Tongue (tissue), 2 donors: Measurements from ENCODE around the gene SERTAD4. TPM values are rescaled to one million over a fixed set of nuclear protein-coding genes. Genes with fewer than 3 reads are reported as not detected.

Experiments
- DNase-seq: peaks from one replicate; pipeline ENCODE4 v3.0.0-alpha.2; 2015
- total RNA-seq: library from RNA; depleted of rRNA; stranded (reverse); fragments of >200 nt; gene quantifications from one replicate; pipeline ENCODE4 v1.2.3, GENCODE V29; 2014

Gene SERTAD4
- total RNA-seq, 1 donor from 2014 or later: 7.0 TPM

DNA sequence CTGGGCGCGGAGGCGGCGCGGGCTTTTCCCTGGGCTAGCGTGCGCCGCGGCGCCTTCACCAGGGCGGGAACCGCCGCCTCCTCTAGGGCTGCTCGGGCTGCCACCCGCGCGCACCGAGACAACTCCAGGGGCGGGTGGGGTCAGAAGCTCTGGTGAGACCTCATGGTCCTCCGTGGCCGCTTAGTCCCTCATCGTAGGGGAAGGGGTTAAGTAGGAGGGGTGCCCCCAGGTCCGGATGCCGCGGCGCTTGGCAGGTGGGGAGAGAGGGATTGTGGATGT, 559 bp downstream of the SERTAD4 start:
- DNase-seq: no peak

DNA sequence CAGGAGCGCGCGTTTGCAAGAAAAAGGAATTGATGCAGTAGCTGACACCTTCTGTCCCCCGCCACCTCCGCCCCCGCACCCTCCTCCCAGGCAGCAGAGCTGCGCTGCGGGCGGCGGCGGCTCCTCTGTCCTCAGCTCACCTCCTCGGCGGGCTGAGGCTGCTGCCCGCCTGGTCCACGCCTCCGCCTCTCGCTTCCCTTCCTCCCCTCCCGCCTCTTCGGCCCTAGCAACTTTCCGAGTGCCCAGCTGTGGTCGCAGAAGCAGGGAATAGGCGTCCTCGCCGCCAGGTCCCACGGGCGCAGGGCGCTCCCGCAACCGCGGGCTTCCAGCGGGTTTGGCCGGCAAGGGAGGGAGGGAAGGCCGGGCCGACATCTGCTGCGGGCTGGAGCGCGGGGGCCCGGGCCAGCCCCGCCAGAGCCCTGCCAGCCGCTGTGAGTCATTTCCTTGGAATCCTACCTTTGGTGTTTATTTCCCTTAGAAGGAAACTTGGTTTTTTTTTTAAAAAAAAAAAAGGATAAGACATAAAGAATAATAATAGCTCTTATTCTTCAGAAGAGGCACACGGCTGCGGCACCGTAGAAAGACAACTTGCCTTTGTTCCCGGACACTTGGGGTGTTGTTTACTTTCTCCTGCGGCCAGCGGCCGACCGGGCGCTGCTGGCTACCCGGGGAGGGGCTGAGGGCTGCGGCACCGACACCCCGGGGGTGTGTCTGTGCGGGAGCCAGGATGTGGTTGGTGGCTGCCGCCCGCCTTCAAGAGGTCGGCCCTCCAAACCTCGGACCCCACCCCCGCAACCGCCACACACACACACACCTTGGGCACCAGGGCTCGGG, 1.1 kb downstream of the SERTAD4 start:
- DNase-seq: peak; percentile 60

DNA sequence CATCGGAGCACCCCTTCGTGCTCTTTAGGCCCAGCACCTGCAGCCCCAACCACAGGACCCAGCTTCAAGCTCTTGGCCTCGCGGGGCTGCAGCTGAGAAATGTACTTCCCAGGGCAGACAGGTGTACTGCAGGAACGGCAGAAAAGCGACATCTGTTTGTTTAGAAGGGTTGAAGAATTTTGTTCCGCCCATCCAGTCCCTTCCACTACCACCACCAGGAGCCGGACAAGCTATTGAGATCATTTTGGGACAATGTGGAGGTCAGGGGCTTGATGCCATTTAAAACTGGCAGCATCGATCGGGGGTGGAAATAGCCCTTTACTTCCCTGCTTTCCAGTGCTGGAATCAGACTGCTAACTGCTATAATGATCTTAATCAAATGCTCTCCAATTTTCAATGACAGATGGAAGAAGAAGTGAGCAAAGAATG, 1.7 kb downstream of the SERTAD4 start:
- DNase-seq: no peak

DNA sequence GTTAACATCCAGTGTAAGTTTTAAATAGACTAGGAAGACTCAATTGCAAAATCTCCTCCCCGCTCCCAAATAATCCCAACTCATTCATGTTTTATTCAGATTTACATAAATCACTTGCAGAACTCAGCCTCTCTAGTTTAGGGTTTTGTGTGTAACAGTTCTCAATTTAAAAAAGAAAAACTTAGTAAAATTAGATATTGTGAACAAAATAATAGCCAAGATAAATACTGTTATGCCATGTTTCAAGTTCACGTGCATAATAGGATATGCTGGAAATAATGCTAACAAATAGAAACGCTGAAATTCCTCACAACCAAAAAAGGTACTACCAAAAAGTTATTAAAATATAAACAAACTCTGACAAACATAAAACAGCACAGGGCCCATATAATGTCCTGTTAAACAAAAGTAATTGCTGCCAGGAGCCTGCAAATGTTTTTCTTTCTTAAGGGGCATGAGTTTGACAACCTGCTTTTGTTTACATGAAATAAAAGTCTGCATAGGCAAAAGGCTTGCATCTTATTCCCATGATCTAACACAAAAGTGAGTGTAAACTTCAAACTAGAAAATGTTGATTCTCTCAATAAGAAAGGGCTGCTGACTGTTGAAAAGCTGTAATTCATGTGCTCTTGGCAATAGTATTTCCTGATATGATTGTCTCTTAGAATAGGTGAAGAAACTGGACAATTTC, 2.9 kb downstream of the SERTAD4 start:
- DNase-seq: no peak

DNA sequence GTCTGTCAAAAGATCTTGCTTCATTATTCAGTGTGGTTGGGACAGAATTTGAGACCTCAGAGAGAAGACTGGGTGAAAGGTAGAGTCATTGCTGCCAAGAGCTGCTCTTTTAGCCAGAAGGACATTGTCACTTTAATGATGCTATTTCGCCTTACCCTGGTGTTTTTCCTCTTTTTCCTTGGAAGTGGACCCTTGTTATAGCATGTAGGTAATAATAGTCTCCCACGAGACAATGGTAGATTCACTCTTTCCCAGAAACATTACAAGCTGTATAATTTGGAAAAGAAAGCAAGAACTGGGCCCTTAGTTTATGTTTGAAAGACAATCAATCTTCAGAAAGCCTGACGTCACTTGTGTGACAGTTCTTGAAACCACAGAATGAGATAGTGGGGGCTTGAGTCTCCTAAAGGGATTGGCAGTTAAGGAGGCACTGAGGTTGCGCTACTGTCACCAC, 3.8 kb downstream of the SERTAD4 start:
- peak; percentile 76 for DNase-seq

DNA sequence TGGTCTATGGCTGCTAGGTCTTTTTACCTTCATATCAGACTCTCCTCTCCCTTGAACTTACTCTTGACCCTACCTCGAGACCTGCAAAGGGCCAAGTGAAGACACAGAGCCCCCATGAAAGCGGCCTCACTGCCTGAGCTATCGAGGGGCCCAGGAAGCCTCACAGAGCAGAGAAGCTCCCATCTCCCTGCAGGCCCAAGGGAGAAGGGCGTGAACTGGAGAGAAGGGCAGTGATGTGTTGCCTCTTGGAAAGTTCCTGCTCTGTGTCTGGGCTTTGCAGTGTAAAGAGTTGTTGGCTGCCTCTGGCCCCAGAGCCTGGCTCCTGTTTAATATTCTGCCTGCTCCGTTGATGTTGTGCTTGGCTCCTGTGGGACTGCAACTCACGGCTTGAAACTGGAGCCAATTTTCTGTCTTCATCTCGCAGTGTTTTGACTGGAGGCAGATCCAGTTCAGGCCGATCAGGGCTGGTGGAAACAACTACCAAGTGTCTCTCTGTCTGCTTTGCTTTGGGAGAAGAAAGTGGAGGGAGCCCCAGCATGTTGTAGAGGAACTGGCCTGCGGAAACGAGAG, 4.3 kb downstream of the SERTAD4 start:
- DNase-seq: peak; percentile 94

DNA sequence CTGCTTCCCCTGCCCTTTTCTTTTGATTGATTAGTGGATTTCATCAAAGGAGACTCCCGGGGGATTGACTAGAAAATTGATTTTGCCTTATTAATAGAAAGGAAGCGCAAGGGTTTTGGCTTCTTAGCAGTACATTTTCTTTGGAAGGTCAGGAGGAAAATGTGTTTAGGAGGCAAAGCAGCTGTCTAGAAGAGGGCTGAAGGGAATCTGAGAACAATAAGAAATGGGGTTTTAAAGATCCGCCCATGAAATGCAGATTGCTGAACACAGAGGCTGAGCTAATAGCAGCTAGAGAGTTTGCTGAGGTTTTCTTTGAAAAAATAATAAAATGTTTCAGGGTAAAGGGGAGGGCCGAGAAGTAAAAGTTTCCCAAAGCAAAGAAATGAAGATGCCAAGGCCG, 4.9 kb downstream of the SERTAD4 start:
- peak; percentile 72 for DNase-seq

DNA sequence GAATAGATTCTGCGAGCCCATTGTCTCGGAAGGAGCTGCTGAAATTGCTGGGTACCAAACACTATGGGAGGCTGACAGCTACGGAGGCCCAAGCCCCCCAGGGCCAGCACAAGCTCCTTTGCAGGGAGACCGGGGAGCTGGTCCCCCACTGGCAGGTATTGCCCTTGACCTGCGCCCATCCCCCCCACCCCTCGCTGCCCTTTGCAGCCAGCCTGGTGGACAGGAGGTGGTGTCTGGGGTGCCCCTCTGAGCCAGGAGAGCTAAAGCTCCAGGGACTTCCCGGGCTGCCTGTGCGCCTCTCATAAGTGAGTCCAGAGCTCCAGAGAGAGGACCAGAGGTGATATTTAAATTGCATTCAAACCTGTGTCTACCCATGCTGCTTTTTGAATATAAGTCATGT, 5.4 kb downstream of the SERTAD4 start:
- no peak for DNase-seq

DNA sequence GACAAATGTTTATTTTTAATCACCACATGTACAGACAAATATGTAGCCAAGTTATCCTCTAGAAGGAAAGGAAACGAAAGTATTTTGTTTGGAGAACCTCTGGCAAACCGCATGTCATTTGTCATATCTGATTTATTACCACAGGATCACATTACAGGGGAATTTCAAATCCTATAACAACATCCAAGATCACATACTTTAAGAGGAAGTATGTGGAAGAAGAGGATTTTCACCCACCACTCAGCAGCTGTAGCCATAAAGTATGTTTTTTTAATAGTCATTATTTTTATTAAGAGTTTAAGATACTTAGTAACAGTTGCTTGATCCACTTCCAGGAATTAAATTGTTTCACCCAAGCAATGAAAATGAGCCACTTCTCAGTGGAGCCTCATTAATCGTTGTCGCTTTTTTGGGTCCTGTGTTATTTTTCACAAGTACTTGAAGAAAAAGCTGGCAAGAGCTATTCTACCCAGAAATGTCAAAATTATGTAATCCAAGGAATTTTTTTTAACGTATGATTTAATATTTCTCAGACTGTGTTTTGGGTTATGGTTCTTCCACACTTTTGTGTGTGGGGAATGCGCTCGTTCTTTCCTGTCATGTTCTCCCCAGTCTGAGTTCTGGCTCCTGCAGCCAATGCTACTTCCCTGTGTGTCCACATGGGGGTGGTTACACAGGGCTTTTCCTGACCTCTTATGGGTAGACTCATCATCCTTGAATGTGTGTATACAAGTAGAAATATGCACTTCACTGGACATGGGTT, 6.9 kb downstream of the SERTAD4 start:
- peak; percentile 63 for DNase-seq

DNA sequence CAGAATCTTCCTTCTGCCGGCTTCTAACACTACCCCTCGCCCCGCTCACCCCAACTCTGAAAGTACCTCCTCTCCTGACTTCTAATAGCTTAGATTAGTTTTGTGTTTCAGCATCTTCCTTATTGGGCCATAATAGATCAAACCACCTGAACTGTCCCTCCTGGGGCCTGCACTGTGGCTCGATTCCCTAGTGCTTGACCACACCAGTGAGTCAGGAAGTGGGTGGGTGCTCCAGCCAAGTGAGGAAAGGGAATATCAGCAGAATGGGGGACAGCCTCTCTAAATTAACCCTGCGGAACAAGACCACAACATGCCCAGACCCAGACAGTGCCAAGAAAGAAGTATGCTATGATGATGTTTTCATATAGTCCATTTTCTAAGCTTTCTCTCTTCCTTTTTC, 8.5 kb downstream of the SERTAD4 start:
- DNase-seq: no peak

DNA sequence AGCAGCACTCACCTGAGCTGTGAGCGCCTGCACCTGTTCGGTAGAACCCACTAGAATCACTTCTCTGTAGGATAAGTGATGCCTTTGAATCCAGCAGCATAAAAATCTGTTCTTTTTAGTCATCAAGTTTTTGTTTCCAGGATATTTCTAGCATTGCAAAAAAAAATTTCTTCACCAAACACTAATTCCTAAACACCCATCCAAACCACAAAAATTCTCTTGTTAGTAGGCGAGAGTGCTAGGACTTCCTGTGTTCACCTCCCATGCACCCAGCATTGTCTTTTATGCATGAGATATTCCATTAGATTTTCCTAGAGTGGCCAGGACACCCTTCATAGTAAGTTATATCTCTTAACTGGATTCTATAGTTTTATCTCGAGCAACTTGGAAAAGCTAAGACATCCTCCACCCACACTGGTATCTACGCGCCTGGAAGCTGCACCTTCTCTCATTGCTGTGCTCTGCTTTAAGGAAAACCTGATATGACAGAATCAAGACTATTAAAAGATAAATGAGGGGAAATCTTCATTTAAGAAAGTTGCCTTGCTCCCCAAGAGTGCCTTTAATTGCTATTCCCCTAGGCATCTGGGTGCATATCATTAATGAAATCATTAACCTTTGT, 12.3 kb downstream of the SERTAD4 start:
- no peak for DNase-seq

DNA sequence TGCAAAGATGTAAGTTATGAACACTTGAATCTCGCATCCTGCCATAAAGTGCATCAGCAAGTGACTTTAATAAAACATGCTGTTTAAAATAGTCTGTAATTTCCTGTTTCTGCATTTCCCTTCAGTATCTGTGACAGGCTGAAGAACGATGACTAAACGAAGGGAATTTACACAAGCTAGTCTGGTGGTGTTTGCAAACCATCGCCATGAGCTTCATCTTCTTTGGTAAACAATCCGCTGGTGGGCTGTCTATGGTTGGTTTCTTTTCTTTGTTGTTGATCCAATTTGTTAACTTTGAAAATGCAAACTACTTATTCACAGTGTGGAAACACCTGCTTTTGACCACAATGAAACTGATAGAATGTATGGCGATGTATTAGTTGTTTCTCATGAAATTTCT, 13.9 kb downstream of the SERTAD4 start:
- no peak for DNase-seq

DNA sequence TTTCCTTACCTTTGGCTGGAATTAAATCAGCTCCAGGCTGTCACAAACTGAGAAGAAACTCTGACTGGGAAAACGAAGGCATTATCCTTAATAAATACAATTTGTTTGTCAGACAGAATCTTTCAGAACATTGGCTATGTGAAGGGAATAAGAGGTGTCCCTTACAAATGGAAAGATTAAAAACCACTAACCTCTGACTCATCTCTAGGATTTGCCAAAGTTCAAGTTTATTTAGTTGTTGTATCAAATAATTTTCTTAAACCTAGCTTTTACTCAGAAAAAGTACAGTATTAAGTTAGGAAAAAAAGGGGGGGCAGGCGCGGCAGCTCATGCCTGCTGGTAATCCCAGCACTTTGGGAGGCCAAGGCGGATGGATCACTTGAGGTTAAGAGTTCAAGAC, 15.7 kb downstream of the SERTAD4 start:
- no peak for DNase-seq

DNA sequence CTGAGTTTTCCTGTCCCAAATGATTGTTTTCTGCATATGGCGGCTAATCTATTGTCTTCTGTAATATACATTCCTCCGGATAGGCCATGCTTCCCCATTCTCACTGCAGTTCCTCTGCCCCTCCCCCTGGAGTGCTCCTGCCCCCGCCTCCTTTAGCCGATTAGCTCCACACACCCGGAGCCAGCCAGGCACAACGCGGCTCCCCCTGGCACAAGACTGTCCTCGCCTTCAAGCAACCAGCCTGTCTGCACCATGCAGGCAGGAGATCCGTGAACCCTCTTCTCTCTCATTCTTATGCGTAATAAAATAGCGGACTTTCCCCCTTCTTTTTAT, 18.0 kb downstream of the SERTAD4 start:
- peak; percentile 89 for DNase-seq

DNA sequence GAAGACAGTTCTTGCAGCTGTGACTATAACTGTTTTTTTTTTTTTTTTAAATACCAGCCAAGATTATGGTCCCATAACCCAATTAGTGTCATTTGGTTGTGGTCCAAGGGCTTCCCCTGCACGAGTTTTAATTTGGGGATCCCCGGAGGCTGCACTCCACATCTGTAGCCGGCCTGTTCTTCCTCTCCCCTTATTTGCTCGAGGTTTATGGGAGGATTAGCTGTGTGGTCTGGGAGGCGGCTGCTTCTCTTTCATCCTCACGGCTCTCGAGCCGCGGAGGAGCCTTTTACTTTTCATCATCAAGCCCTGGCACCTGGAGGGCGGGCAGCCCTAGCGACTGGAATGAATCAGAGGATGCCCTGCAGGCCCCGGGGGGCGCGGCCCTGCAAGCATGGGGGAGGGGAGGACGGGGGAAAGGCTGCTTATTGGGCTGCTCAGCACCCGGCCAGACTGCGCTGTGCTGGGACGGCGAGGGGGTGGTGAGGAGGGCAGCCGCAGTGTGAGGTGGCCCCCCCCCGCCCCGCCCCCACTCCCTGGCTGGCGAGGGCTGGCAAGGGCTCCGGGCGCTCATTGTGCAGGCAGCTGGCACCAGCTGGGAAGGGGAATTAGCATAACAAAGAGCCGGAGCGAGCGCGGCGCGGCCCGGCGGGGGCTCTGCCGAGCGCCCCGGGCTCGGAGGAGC, 18.5 kb downstream of the SERTAD4 start:
- peak; percentile 93 for DNase-seq

DNA sequence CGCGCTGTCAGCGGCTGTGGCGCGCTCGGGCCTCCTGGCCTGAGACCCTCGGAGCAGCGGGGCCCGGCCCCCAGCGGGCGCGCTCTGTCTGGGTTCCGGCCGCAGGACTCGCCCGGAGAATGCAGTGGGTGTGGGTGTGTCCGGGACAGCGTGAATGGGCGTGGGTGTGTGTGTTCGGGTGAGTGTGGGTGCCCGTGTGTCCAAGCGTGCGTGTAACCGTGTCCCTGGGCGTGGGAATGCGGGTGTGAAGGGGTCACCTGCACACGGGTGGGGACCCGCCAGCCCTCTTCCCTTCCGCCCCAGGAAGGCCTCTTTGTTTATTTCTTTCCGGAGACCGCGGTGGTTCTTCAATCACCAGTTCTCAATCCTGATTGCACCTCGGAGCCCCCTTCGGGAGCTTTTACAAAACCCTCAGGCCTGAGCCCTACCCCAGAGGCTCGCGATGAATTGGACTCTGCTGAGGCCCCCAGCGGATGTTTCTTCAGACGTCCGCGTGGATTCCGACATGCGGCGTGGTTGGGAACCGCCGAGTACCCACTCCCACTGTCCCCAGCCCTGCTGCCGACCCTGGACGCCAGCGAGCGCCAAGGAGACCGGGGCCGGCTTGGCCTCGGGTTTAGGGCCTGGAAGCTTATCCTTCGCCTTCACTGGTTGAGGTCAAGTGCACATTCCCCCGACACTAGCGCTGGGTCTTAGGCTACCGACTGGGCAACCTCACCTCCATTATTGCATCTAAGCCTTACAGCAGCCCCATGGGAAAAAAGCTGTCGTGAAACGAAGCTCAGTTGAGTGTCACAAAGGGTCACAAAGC, 19.3 kb downstream of the SERTAD4 start:
- peak; percentile 43 for DNase-seq

DNA sequence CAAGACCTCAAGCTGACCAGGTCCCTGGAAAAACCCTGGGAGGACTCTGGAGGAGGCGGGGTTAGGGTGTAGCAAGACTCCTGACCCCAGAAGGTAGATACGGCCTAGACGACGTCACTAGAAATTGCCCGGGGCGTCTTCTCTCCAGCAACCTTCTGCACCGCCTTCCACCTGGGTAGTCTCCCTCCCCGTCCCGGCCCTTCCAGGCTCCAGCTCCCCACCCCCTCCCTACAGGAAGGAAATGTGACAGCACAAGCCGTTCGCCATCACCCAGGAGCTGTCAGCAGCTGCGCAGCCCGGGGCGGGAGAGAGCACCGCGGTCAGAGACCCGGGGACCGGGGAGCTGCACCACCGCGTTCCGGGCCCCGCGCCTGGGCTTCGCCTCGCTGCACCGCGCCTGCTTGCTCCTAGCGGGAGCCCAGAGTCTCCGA, 20.0 kb downstream of the SERTAD4 start:
- peak; percentile 61 for DNase-seq

DNA sequence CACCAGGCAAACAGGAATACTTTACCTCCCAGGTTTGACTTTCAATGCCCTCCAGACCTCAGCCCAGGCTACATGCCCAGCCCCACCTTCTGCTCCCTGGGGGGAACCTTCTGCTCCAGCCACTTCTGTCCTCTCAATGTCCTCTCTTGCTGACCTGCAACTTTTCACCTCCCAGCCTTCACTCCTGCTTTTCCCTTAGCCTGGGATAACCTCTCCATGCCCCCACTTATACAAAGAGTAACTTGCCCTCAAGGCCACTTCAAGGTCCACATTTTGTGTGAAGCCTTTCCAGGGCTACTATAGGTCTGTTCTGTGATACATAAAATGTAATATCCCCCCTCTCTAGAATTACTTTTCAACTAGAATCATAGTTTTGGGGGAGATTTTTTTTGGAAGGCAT, 21.7 kb downstream of the SERTAD4 start:
- DNase-seq: no peak

DNA sequence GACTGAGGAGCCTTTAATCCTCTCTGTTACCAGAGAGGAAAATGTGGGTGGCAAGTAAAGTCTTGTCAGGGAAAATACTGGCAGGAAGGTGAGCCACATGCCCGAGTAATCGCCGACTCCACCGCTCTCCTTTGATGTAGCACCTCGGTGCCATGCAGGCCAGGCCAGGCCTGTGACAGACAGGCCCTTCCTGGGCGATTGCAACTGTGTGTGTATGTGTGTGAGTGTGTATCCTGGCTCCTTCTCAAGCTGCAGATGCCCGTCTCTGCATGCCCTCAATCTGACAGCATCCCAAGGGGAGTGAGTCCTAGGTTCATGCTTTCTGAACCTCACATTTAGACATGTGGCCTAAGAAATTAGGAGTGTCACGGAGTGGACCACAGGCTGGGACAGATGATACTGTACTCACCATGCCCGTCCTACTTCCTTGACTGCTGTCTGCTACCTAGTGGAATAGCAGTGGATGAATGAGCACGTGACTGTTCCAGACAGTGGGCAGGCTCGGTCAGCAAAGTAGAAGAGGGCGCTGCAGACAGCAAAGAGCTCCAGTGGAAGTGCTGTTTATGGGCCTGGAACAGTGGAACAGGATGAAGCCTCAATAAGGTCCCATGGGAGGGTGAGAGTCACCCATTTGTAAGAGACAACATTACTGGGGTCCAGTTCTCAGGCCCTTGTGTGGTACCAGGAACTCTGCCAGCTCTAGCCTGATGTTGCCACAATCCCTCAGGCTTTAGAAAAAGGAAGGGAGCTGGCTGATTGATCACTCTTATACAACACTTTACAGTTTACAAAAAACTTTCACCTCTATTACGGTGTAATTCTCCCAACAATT, 25.3 kb downstream of the SERTAD4 start:
- peak; percentile 21 for DNase-seq

DNA sequence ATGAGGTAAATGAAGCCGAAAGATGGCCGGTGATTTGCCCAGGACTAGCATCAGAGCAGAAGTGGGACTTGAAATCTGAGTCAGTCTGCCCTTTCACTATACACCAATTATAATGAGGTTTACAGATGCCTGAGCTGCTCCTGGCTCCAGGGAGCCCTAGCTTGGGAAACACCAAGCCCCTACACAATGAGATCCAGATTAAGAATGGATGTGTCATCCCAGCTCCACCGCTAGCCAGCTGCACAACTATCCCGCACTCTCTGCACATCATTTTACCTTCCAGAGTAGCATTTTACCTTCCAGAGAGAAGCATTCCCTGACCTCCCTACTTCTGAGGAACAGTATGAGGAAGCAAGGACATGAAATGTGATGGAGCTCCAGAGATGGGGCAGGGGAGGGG, 27.0 kb downstream of the SERTAD4 start:
- DNase-seq: peak; percentile 60
